Naive B cell (primary cell): ENCODE data around the gene MAMSTR. TPM values are rescaled to one million over a fixed set of nuclear protein-coding genes. Genes with fewer than 3 reads are reported as not detected.
"Not testable (repeated sequence)": the region's sequence is repeated elsewhere in the genome, so short reads cannot be mapped to it uniquely, and the experiment has no call there.

Experiments used
- ATAC-seq, 2 donors: fragments of 150-1000 bp; cut with Tn5 transposase; 2 replicates each; pipeline ENCODE4 v1.10.0; 2021; ENCODE audit warnings: low read depth in 2 of 2, mild to moderate bottlenecking in 2 of 2, moderate library complexity in 2 of 2
- DNase-seq: peaks from one replicate; pipeline ENCODE4 v3.0.0; 2022
- H3K27ac Mint-ChIP-seq, 6 donors: one replicate each; pipeline ENCODE4 v1.8.0; 2020 to 2022; ENCODE audit warnings: mild to moderate bottlenecking in 6 of 6, mixed read lengths in 6 of 6, moderate library complexity in 5 of 6, inconsistent platforms in 2 of 6
- H3K27me3 Mint-ChIP-seq, 3 donors: one replicate each; pipeline ENCODE4 v1.8.0; 2021 to 2022; ENCODE audit warnings: mixed read lengths in 3 of 3, mild to moderate bottlenecking in 1 of 3
- H3K36me3 Mint-ChIP-seq, 2 donors: one replicate each; pipeline ENCODE4 v1.8.0; 2020 to 2022; ENCODE audit warnings: mixed read lengths in 2 of 2, inconsistent platforms in 1 of 2, mild to moderate bottlenecking in 1 of 2
- H3K4me1 Mint-ChIP-seq, 3 donors: one replicate each; pipeline ENCODE4 v1.8.0; 2020 to 2022; ENCODE audit warnings: mixed read lengths in 3 of 3, inconsistent platforms in 1 of 3, mild to moderate bottlenecking in 1 of 3, moderate library complexity in 1 of 3
- H3K4me3 Mint-ChIP-seq, 8 donors: one replicate each; pipeline ENCODE4 v1.8.0; 2020 to 2022; ENCODE audit warnings: mild to moderate bottlenecking in 8 of 8, mixed read lengths in 8 of 8, moderate library complexity in 8 of 8, inconsistent platforms in 2 of 8
- H3K9me3 Mint-ChIP-seq, 7 donors: one replicate each; pipeline ENCODE4 v1.8.0; 2020 to 2022; ENCODE audit warnings: mixed read lengths in 7 of 7, mild to moderate bottlenecking in 5 of 7, inconsistent platforms in 2 of 7, moderate library complexity in 1 of 7
- polyA plus RNA-seq, 6 donors: library from polyadenylated mRNA; unstranded; fragments of 300-500 nt; fragmentation: Illumina TruSeq; gene quantifications; one replicate each; pipeline ENCODE4 v1.2.3, GENCODE V29; 2021; ENCODE audit warnings: low read depth in 6 of 6

The MAMSTR gene
- polyA plus RNA-seq, 6 donors from 2014 or later = 0.21 to 0.70 (median 0.31) TPM; not detected in 1

DNA sequence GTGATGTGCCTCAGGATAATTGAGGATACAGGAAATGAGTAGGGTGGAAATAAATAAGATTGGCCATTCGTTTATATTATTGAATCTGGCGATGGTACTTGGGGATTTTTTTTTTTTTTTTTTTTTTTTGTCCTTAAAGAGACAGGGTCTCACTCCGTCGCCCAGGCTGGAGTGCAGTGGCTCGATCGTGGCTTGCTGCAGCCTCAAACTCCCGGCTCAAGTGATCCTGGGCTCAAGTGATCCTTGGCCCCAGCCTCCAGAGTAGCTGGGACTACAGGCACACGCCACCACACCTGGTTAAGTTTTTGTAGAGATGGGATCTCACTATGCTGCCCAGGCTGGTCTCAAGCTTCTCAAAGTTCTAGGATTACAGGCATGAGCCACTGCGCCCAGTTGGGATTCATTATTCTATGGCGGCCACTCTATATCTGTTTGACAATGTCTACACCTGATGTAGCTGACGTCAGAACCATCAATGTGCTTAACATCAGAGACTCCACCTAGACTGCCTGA, 2.7 kb upstream of the MAMSTR start:
- Mint-ChIP-seq H3K36me3 (peaks cover 13 to 20% of the 10 kb centered on the region in 2 donors), H3K27ac (peak overlapping the region in 1 of 6 donors; percentile 33), H3K27me3 (no peaks in the 10 kb centered on the region), H3K4me3 (peak overlapping the region in 3 of 8 donors; percentile 12 to 63 (median 55)), H3K9me3 (peaks cover 12 to 19% (median 18%) of the 10 kb centered on the region in 7 donors), H3K4me1 (peaks cover 30 to 42% (median 38%) of the 10 kb centered on the region in 3 donors)
- ATAC-seq (no peak), DNase-seq (no peak)

DNA sequence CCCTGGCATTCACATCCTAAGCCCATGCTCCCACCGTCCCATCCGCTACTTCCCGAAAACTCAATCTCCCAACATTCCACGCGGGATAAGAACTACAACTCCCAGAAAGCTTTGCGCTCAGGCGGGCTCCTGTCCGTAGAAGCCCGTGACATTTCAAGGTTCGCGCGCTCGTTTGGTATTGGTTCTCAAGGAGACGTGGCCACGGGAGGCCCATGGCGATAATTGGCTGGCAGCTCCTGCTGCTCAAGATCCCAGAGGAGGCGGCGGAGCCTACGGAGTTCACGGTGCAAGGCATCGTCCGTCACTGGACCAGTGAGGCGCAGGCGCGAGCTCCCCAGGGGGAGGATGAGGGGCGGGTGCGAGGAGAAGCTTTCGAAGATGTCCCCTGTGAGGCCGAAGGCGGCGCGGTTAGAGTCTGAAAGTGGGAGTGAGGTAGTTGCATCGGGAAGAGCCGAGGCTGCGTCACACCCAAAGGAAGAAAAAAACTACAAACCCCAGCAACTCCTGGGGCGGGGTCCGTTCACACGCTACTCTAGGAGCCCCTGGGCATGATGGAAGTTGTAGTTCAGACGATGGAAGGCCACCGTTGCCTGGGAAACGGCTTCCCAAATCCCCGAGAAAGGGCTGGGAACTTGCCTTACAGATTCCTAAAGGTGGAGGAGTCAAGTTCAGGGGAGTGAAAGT, 1.2 kb upstream of the MAMSTR start:
- ATAC-seq (peak; percentile 76 to 77), DNase-seq (peak; percentile 80)
- Mint-ChIP-seq H3K4me1 (peaks cover 23 to 33% (median 30%) of the 10 kb centered on the region in 3 donors), H3K4me3 (peak overlapping the region; percentile 85 to 99 (median 96)), H3K27ac (peak overlapping the region; percentile 86 to 99 (median 96)), H3K27me3 (no peaks in the 10 kb centered on the region), H3K36me3 (peaks cover 6 to 10% of the 10 kb centered on the region in 2 donors), H3K9me3 (peaks cover 6 to 10% (median 9%) of the 10 kb centered on the region in 7 donors)

DNA sequence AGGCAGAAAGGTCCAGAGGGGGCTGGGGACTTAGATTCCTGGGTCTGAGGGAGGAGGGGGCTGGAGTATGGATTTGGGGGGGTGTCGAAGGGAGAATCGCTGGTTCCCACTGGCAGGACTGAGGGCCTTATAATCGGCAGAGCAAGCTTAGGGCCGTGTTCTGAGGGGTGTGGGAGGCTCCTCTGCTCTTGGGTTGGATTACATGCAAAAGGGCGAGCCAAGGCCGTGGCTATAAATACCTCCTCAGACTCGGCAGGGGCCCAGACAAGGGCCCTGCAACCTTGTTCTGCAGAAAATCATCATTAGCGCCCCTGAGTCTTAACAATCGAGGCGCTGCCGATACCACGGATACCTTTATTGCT, 707 bp upstream of the MAMSTR start:
- peak overlapping the region in 4 of 6 donors; percentile 86 to 99 (median 96) for H3K27ac Mint-ChIP-seq
- H3K27me3 Mint-ChIP-seq = no peaks in the 10 kb centered on the region
- no peak for DNase-seq
- H3K36me3 Mint-ChIP-seq = peaks cover 4 to 8% of the 10 kb centered on the region in 2 donors
- H3K9me3 Mint-ChIP-seq = peaks cover 5 to 6% (median 6%) of the 10 kb centered on the region in 7 donors
- H3K4me3 Mint-ChIP-seq = peak overlapping the region; percentile 85 to 99 (median 96)
- peaks cover 19 to 30% (median 25%) of the 10 kb centered on the region in 3 donors for H3K4me1 Mint-ChIP-seq
- peak; percentile 0 for ATAC-seq

GRCh38 chr19:48718711-48719231, 754 bp downstream of the MAMSTR start:
- peak overlapping the region in 4 of 6 donors; percentile 28 to 85 (median 56) for H3K27ac Mint-ChIP-seq
- H3K4me3 Mint-ChIP-seq = peak overlapping the region in 4 of 8 donors; percentile 10 to 55 (median 34)

GRCh38 chr19:48718106-48718505, 1.4 kb downstream of the MAMSTR start:
- H3K27ac Mint-ChIP-seq = peak overlapping the region in 1 of 6 donors; percentile 69
- H3K9me3 Mint-ChIP-seq, H3K36me3 Mint-ChIP-seq, ATAC-seq, H3K27me3 Mint-ChIP-seq, DNase-seq: not testable (repeated sequence)
- peak overlapping the region in 1 of 8 donors; percentile 10 for H3K4me3 Mint-ChIP-seq
- peaks cover 26 to 38% (median 37%) of the 10 kb centered on the region in 3 donors for H3K4me1 Mint-ChIP-seq

More at GRCh38 chr19:48718711-48719231, 754 bp downstream of the MAMSTR start:
- ATAC-seq = no peak
- no peak for DNase-seq
- peaks cover 21 to 32% (median 32%) of the 10 kb centered on the region in 3 donors for H3K4me1 Mint-ChIP-seq
- no peaks in the 10 kb centered on the region for H3K9me3 Mint-ChIP-seq
- no peaks in the 10 kb centered on the region for H3K36me3 Mint-ChIP-seq
- H3K27me3 Mint-ChIP-seq = no peaks in the 10 kb centered on the region

- no peak for ATAC-seq
- DNase-seq = no peak
- Mint-ChIP-seq H3K36me3 (no peaks in the 10 kb centered on the region), H3K9me3 (no peaks in the 10 kb centered on the region), H3K27ac (no peak overlapping the region), H3K27me3 (no peaks in the 10 kb centered on the region), H3K4me1 (peaks cover 25 to 47% (median 41%) of the 10 kb centered on the region in 3 donors), H3K4me3 (peak overlapping the region in 3 of 8 donors; percentile 47 to 65 (median 53))
Observed at GRCh38 chr19:48716562-48717291, 2.8 kb downstream of the MAMSTR start.

GRCh38 chr19:48715681-48716171, 3.8 kb downstream of the MAMSTR start:
- Mint-ChIP-seq H3K36me3 (no peaks in the 10 kb centered on the region), H3K9me3 (no peaks in the 10 kb centered on the region), H3K27ac (peak overlapping the region in 3 of 6 donors; percentile 27 to 83 (median 39)), H3K4me3 (peak overlapping the region in 6 of 8 donors; percentile 25 to 93 (median 80)), H3K4me1 (peaks cover 20 to 41% (median 36%) of the 10 kb centered on the region in 3 donors), H3K27me3 (no peaks in the 10 kb centered on the region)
- DNase-seq (no peak), ATAC-seq (no peak)

GRCh38 chr19:48714759-48715675, 4.5 kb downstream of the MAMSTR start:
- H3K36me3 Mint-ChIP-seq = no peaks in the 10 kb centered on the region
- H3K27me3 Mint-ChIP-seq = no peaks in the 10 kb centered on the region
- peaks cover 15 to 36% (median 29%) of the 10 kb centered on the region in 3 donors for H3K4me1 Mint-ChIP-seq
- no peak for ATAC-seq
- H3K4me3 Mint-ChIP-seq = peak overlapping the region; percentile 78 to 93 (median 88)
- DNase-seq = no peak
- no peaks in the 10 kb centered on the region for H3K9me3 Mint-ChIP-seq
- H3K27ac Mint-ChIP-seq = peak overlapping the region in 3 of 6 donors; percentile 54 to 88 (median 61)

GRCh38 chr19:48713864-48714755, 5.4 kb downstream of the MAMSTR start:
- Mint-ChIP-seq H3K4me1 (peaks cover 15 to 32% (median 28%) of the 10 kb centered on the region in 3 donors), H3K4me3 (peak overlapping the region; percentile 78 to 95 (median 92)), H3K27me3 (no peaks in the 10 kb centered on the region), H3K27ac (peak overlapping the region in 3 of 6 donors; percentile 50 to 78 (median 61)), H3K36me3 (no peaks in the 10 kb centered on the region), H3K9me3 (no peaks in the 10 kb centered on the region)
- DNase-seq (peak; percentile 96), ATAC-seq (peak; percentile 91 to 92)

GRCh38 chr19:48713041-48713863, 6.3 kb downstream of the MAMSTR start:
- Mint-ChIP-seq H3K27ac (peak overlapping the region in 2 of 6 donors; percentile 50 to 72), H3K9me3 (peaks cover 0 to 3% (median 0%) of the 10 kb centered on the region in 7 donors), H3K27me3 (no peaks in the 10 kb centered on the region), H3K4me3 (peak overlapping the region; percentile 78 to 95 (median 92)), H3K4me1 (peaks cover 15 to 30% (median 28%) of the 10 kb centered on the region in 3 donors), H3K36me3 (no peaks in the 10 kb centered on the region)
- DNase-seq (no peak), ATAC-seq (no peak)
